GM12865 (cell line): ENCODE measurements around the gene CFAP53.

ENCODE experiments used
- DNase-seq: peaks from one replicate; pipeline ENCODE4 v3.0.0; 2010; ENCODE audit warnings: low read depth
- H3K4me3 ChIP-seq: 2 replicates; pipeline ENCODE4 v1.5.1; 2011; ENCODE audit warnings: mild to moderate bottlenecking, low read depth, low read length, control low read depth
- TF ChIP-seq, protein P1 (sequence below): IDR thresholded peaks from 2 replicates; pipeline ENCODE4 v1.5.1; 2011; ENCODE audit warnings: low read length, control low read depth, low read depth, inconsistent platforms; ENCODE audit not compliant: insufficient read depth; ENCODE audit errors: missing control alignments

The CFAP53 gene

DNA sequence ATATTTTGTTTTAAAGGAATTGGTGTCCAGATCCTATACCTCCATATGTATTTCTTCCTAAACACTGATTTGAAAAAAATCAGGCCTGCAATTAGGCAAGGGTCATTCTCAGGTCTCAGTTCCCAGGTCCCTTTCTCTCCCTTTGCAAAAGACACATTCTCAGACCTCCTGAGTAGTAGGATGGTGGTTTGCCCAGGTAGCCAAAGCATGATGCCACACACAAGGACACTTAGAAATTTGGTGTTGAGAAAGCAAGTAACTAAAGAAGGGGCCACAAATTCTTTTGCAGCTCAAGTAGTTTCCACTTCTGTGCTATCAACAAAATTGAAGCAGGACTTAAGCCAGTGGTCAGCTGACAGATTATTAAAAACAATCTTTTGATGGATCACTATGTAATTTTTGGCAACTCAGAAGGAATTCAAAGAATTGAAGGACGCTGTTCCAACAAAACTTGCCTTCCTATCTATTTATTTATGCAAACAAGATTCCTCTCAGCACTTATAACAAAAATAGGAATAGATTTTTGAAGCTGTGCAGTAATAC lies 64.7 kb downstream of the CFAP53 start:
- no peak for DNase-seq
- H3K4me3 ChIP-seq: no peak overlapping the region
- TF ChIP-seq, protein P1, sequence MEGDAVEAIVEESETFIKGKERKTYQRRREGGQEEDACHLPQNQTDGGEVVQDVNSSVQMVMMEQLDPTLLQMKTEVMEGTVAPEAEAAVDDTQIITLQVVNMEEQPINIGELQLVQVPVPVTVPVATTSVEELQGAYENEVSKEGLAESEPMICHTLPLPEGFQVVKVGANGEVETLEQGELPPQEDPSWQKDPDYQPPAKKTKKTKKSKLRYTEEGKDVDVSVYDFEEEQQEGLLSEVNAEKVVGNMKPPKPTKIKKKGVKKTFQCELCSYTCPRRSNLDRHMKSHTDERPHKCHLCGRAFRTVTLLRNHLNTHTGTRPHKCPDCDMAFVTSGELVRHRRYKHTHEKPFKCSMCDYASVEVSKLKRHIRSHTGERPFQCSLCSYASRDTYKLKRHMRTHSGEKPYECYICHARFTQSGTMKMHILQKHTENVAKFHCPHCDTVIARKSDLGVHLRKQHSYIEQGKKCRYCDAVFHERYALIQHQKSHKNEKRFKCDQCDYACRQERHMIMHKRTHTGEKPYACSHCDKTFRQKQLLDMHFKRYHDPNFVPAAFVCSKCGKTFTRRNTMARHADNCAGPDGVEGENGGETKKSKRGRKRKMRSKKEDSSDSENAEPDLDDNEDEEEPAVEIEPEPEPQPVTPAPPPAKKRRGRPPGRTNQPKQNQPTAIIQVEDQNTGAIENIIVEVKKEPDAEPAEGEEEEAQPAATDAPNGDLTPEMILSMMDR: no peak

DNA sequence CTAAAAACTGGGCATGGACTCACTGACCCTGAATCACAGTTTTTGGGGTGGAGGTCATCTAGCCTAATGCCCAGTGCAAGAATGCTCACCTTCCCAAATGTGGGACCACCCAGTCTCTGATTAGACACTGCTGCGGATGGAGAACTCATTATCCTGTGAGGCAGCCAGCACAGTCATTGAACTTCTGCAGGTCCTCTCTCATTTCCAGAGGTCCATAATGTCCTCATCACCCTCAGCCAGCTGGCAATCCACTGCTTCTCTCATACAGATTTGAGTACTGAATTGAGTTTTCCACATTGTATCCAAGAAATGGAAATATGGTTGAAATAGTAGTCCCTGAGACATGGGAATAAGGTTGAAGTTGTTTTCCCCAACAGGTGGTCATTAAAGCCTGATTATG lies 66.4 kb downstream of the CFAP53 start:
- TF ChIP-seq, protein P1: no peak
- H3K4me3 ChIP-seq: no peak overlapping the region
- DNase-seq: no peak

DNA sequence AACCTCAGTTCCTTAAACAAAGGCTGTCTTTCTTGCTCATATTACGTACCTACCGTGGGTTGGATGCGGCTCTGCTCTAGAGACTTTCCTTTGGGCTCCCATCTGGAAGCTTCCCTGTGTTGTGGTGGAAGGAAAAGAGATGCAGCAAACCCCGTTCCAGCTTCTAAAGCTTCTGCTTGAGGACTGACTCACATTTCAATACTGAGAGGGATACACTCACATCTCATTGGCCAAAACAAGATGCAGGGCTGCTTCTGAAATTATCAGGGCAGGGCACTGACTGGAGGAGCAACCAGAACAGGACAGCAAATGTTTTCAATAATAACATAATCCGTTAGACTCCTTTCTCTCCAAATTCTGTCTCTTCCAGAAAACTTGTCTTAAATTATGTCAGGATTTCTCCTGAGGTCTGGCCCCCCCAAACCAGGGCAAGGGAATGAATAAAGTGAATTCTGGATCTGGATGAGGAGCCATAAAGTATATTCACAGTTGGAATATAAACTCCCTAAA lies 66.9 kb downstream of the CFAP53 start:
- TF ChIP-seq, protein P1: no peak
- no peak for DNase-seq
- H3K4me3 ChIP-seq: no peak overlapping the region

DNA sequence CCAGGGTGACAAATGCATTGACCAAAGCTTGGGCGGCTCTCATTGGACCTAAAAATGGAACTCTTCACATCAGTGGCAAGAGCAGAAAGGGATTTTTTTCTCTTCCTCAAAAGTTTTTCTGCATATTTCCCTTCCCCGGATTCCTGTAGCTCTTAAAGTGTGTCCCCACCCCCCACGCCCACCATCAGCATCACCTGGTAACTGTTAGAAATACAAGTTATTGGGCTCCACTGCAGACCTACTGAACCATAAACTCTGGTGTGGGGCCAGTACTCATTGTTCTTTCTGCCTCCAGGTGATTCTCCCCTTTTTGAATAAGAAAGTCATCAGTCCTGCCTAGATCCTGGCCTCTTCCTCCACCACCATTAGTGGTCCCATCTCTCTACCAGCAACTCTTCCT lies 70.0 kb downstream of the CFAP53 start:
- TF ChIP-seq, protein P1: no peak
- no peak for DNase-seq
- H3K4me3 ChIP-seq: no peak overlapping the region

- DNase-seq: no peak
- H3K4me3 ChIP-seq: no peak overlapping the region
- TF ChIP-seq, protein P1: no peak
These were observed 70.6 kb downstream of the CFAP53 start for GRCh38 chr18:50195689-50196088.

GRCh38 chr18:50194631-50195532 lies 71.4 kb downstream of the CFAP53 start, which contains the start of gene MYO5B:
Gene MYO5B (minus strand): TSS chr18:50195147. CDS start chr18:50194793, 354 bp downstream.
- DNase-seq: peak; percentile 57
- TF ChIP-seq, protein P1: peak; percentile 63
- H3K4me3 ChIP-seq: peak within 1 kb of the TSS; percentile 43
